Loucy (cell line): ENCODE data around the gene HLA-A.
A peak's percentile ranks its signal among the peaks of the same experiment; 100 is the strongest.

Experiments used
- H2AFZ ChIP-seq: fragments of 200-600 bp; sonication (generic); 2 replicates; pipeline ENCODE4 v1.6.0; 2016; ENCODE audit warnings: antibody characterized with exemption, mild to moderate bottlenecking, low read length, moderate library complexity
- H3F3A ChIP-seq: fragments of 200-600 bp; 2 replicates; pipeline ENCODE4 v1.6.0; 2016; ENCODE audit warnings: antibody characterized with exemption, low read depth, mild to moderate bottlenecking
- H3K27me3 ChIP-seq: fragments of 200-600 bp; sonication (generic); 2 replicates; pipeline ENCODE4 v1.6.1; 2014; ENCODE audit warnings: low read length, mild to moderate bottlenecking; ENCODE audit not compliant: insufficient read depth, poor library complexity, severe bottlenecking
- H3K36me3 ChIP-seq: fragments of 200-600 bp; sonication (generic); 2 replicates; pipeline ENCODE4 v1.6.1; 2016; ENCODE audit warnings: low read length; ENCODE audit not compliant: insufficient read depth
- H3K4me1 ChIP-seq: fragments of 200-600 bp; sonication (generic); 2 replicates; pipeline ENCODE4 v1.5.1; 2014; ENCODE audit warnings: low read length, mild to moderate bottlenecking; ENCODE audit not compliant: insufficient read depth, poor library complexity, severe bottlenecking
- H3K4me2 ChIP-seq: fragments of 200-600 bp; sonication (generic); 2 replicates; pipeline ENCODE4 v1.6.0; 2014; ENCODE audit warnings: antibody characterized with exemption, low read length, low read depth, mild to moderate bottlenecking; ENCODE audit not compliant: poor library complexity, severe bottlenecking
- H3K4me3 ChIP-seq: fragments of 200-600 bp; sonication (generic); 2 replicates; pipeline ENCODE4 v1.5.1; 2014; ENCODE audit warnings: low read length, mild to moderate bottlenecking, mixed read lengths; ENCODE audit not compliant: poor library complexity, severe bottlenecking
- H3K79me2 ChIP-seq: fragments of 200-600 bp; sonication (generic); 2 replicates; pipeline ENCODE4 v1.6.1; 2014; ENCODE audit warnings: low read length; ENCODE audit not compliant: insufficient read depth
- H3K9ac ChIP-seq: fragments of 200-600 bp; sonication (generic); 2 replicates; pipeline ENCODE4 v1.6.0; 2014; ENCODE audit warnings: mild to moderate bottlenecking, low read depth, low read length, moderate library complexity; ENCODE audit not compliant: poor library complexity, severe bottlenecking
- H3K9me2 ChIP-seq: fragments of 200-600 bp; sonication (generic); replicated peaks from 2 replicates; pipeline ENCODE4 v1.6.1; 2016; ENCODE audit warnings: low read depth, low read length, mixed read lengths
- H3K9me3 ChIP-seq: fragments of 200-600 bp; sonication (generic); 2 replicates; pipeline ENCODE4 v1.6.1; 2014; ENCODE audit warnings: mild to moderate bottlenecking, antibody characterized with exemption, low read length, low read depth; ENCODE audit not compliant: insufficient read depth
- H4K20me1 ChIP-seq: fragments of 200-600 bp; sonication (generic); 2 replicates; pipeline ENCODE4 v1.6.0; 2014; ENCODE audit warnings: antibody characterized with exemption, low read length, mild to moderate bottlenecking; ENCODE audit not compliant: insufficient read depth, poor library complexity, severe bottlenecking
- CTCF ChIP-seq: fragments of 200-600 bp; sonication (generic); conservative IDR thresholded peaks from 2 replicates; pipeline ENCODE4 v1.5.1; 2014; ENCODE audit warnings: mild to moderate bottlenecking, antibody characterized with exemption, low read length
- EZH2phosphoT487 ChIP-seq: fragments of 200-600 bp; IDR thresholded peaks from 2 replicates; pipeline ENCODE4 v1.6.1; 2018; ENCODE audit warnings: antibody characterized with exemption, mild to moderate bottlenecking, moderate library complexity, borderline replicate concordance

Gene HLA-A

DNA sequence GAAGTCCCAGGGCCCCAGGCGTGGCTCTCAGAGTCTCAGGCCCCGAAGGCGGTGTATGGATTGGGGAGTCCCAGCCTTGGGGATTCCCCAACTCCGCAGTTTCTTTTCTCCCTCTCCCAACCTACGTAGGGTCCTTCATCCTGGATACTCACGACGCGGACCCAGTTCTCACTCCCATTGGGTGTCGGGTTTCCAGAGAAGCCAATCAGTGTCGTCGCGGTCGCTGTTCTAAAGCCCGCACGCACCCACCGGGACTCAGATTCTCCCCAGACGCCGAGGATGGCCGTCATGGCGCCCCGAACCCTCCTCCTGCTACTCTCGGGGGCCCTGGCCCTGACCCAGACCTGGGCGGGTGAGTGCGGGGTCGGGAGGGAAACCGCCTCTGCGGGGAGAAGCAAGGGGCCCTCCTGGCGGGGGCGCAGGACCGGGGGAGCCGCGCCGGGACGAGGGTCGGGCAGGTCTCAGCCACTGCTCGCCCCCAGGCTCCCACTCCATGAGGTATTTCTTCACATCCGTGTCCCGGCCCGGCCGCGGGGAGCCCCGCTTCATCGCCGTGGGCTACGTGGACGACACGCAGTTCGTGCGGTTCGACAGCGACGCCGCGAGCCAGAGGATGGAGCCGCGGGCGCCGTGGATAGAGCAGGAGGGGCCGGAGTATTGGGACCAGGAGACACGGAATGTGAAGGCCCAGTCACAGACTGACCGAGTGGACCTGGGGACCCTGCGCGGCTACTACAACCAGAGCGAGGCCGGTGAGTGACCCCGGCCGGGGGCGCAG is at the start of gene HLA-A:
Gene HLA-A, plus strand, starts transcription at position 258 of the 778 bp plus-strand sequence. Its CDS starts 22 bp downstream, at position 280.
- peak within 1 kb of the TSS; percentile 40 for H2AFZ ChIP-seq
- H3K4me1 ChIP-seq = peaks cover 36% of the 10 kb centered on the region
- no peaks in the 10 kb centered on the region; the same call in 1 of the 2 replicates for H3F3A ChIP-seq
- peaks cover 54% of the 10 kb centered on the region for H3K79me2 ChIP-seq
- peak within 1 kb of the TSS; percentile 99 for H3K4me2 ChIP-seq
- H3K4me3 ChIP-seq = peak within 1 kb of the TSS; percentile 79
- peaks cover 50% of the 10 kb centered on the region for H4K20me1 ChIP-seq
- TF ChIP-seq EZH2phosphoT487 (no peak), CTCF (0 out of 2 replicates have a peak, but pooled peaks have one; percentile 9)
- no peaks in the 10 kb centered on the region for H3K9me3 ChIP-seq
- no peaks in the 10 kb centered on the region for H3K9me2 ChIP-seq
- H3K36me3 ChIP-seq = peaks cover 30% of the 10 kb centered on the region; the same call in 1 of the 2 replicates
- peak within 1 kb of the TSS; percentile 85 for H3K9ac ChIP-seq
- H3K27me3 ChIP-seq = peaks cover 6% of the 10 kb centered on the region

DNA sequence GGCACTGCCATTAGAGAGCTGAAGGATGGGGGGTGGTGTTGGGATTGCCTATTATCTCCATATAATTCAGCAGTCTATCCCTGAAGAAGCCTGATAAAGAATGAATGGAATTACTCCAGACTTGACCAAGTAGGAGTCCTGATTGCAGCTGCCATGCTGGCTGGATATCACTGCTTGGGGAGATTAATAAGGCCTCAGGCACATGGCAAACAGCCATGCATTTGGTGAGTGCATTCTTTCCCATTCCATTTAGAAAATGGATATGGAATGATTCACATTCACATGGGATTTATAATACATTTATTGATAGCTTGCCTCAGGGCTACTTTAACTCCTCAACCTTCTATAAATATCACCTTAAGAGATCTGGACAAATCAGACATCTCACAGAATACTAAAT is 49.6 kb upstream of the HLA-A start:
- Histone ChIP-seq H3K9me3 (no peaks in the 10 kb centered on the region), H3K36me3 (no peaks in the 10 kb centered on the region), H3F3A (no peaks in the 10 kb centered on the region), H4K20me1 (no peaks in the 10 kb centered on the region), H3K4me2 (no peak overlapping the region), H3K79me2 (peaks cover 4% of the 10 kb centered on the region; the same call in 1 of the 2 replicates), H3K4me1 (no peaks in the 10 kb centered on the region), H3K9me2 (no peaks in the 10 kb centered on the region), H3K27me3 (no peaks in the 10 kb centered on the region), H3K9ac (no peak overlapping the region), H3K4me3 (no peak overlapping the region), H2AFZ (no peak overlapping the region)
- TF ChIP-seq CTCF (no peak), EZH2phosphoT487 (no peak)

DNA sequence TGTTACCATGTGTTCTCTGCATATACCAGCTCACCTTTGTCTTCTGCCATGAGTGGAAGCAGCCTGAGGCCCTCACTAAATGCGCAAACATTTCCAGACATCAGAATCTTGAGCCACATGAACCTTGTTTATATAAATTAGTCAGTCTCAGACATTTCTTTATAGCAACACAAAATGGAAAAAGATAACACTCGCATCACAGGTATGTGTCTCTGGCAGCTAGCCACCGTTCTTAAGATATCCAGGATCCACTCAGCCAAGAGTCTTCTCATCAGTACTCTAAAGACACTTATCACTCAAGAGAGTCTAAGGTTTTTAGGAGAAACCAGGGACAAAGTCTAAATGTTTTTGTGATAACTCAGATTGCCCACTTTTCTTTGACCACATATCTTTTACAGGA is 43.1 kb upstream of the HLA-A start:
- no peaks in the 10 kb centered on the region for H3K9me2 ChIP-seq

More for the DNA sequence above, 43.1 kb upstream of the HLA-A start:
- H3K36me3 ChIP-seq = no peaks in the 10 kb centered on the region
- H3F3A ChIP-seq = no peaks in the 10 kb centered on the region
- H3K9me3 ChIP-seq = no peaks in the 10 kb centered on the region
- no peak overlapping the region for H3K9ac ChIP-seq
- H3K4me2 ChIP-seq = no peak overlapping the region
- H4K20me1 ChIP-seq = no peaks in the 10 kb centered on the region
- H3K27me3 ChIP-seq = no peaks in the 10 kb centered on the region
- no peaks in the 10 kb centered on the region for H3K79me2 ChIP-seq
- H3K4me1 ChIP-seq = no peaks in the 10 kb centered on the region
- TF ChIP-seq CTCF = no peak
- no peak for TF ChIP-seq EZH2phosphoT487
- no peak overlapping the region for H3K4me3 ChIP-seq
- H2AFZ ChIP-seq = no peak overlapping the region
